SK-N-SH (cell line): ENCODE measurements around the gene UBE4B. TPM values are rescaled to one million over a fixed set of nuclear protein-coding genes. Genes with fewer than 3 reads are reported as not detected.

ENCODE experiments used
- CTCF ChIA-PET: fragments of 300-600, 350-600 bp; formaldehyde crosslinking; extraction: SDS; loops from one replicate; lab custom pipeline; 2021; lab: Yijun Ruan, JAX
- POLR2A ChIA-PET: fragments of 350-600 bp; sonication (Branson Sonifier 250); formaldehyde crosslinking; extraction: SDS; loops from one replicate; lab custom pipeline; 2020; ENCODE audit warnings: antibody characterized with exemption, inconsistent platforms; lab: Yijun Ruan, JAX
- DNase-seq: peaks from one replicate; pipeline ENCODE4 v3.0.0; 2012
- H2AFZ ChIP-seq: fragments of 200-600 bp; sonication (generic); 2 replicates; pipeline ENCODE4 v1.8.1; 2016; ENCODE audit warnings: antibody characterized with exemption, mild to moderate bottlenecking, low read depth
- H3F3A ChIP-seq: fragments of 200-600 bp; sonication (generic); replicated peaks from 2 replicates; pipeline ENCODE3; 2016; ENCODE audit warnings: antibody characterized with exemption, mild to moderate bottlenecking; ENCODE audit not compliant: insufficient read depth
- H3K27ac ChIP-seq, 2 experiments: fragments of 200-500 bp in 1 of 2; fragments of 200-600 bp in 1 of 2; sonication (Bioruptor generic) in 1 of 2; sonication (generic), shearing (Covaris generic) in 1 of 2; 2 replicates each; pipeline versions ENCODE4 v1.5.1 to v1.6.1; 2014 to 2016; ENCODE audit warnings: low read depth in 2 of 2, inconsistent platforms in 1 of 2, low read length in 1 of 2, mild to moderate bottlenecking in 1 of 2, mixed read lengths in 1 of 2
- H3K27me3 ChIP-seq: fragments of 200-600 bp; sonication (generic), shearing (Covaris generic); 2 replicates; pipeline ENCODE4 v1.6.1; 2016; ENCODE audit warnings: mixed run types; ENCODE audit not compliant: insufficient read depth
- H3K36me3 ChIP-seq, 2 experiments: fragments of 200-500 bp in 1 of 2; fragments of 200-600 bp in 1 of 2; sonication (Bioruptor generic) in 1 of 2; sonication (generic) in 1 of 2; replicated peaks in 1 of 2; 2 replicates each; pipeline versions ENCODE3 to v1.5.1; 2014 to 2016; ENCODE audit warnings: low read length in 1 of 2, mild to moderate bottlenecking in 1 of 2; ENCODE audit not compliant: insufficient read depth in 2 of 2, control insufficient read depth in 1 of 2
- H3K4me1 ChIP-seq, 2 experiments: fragments of 200-500 bp in 1 of 2; fragments of 200-600 bp in 1 of 2; sonication (Bioruptor generic) in 1 of 2; sonication (generic), shearing (Covaris generic) in 1 of 2; 2 replicates each; pipeline versions ENCODE4 v1.5.1 to v1.6.1; 2014 to 2016; ENCODE audit warnings: low read depth in 1 of 2, low read length in 1 of 2, mixed run types in 1 of 2; ENCODE audit not compliant: insufficient read depth in 2 of 2, control insufficient read depth in 1 of 2
- H3K4me2 ChIP-seq: fragments of 200-600 bp; sonication (generic), shearing (Covaris generic); 2 replicates; pipeline ENCODE4 v1.6.1; 2017; ENCODE audit warnings: mixed run types
- H3K4me3 ChIP-seq, 2 experiments: fragments of 200-500 bp in 1 of 2; fragments of 200-600 bp in 1 of 2; sonication (Bioruptor generic) in 1 of 2; sonication (generic), shearing (Covaris generic) in 1 of 2; 2 replicates each; pipeline versions ENCODE4 v1.5.1 to v1.8.1; 2014 to 2016; ENCODE audit warnings: low read depth in 2 of 2, inconsistent platforms in 1 of 2, low read length in 1 of 2, mild to moderate bottlenecking in 1 of 2, mixed read lengths in 1 of 2, moderate library complexity in 1 of 2
- H3K79me2 ChIP-seq: fragments of 200-600 bp; sonication (generic); 2 replicates; pipeline ENCODE4 v1.8.1; 2017; ENCODE audit warnings: mild to moderate bottlenecking; ENCODE audit not compliant: insufficient read depth
- H3K9ac ChIP-seq: fragments of 200-600 bp; sonication (generic); 2 replicates; pipeline ENCODE4 v1.6.1; 2017; ENCODE audit warnings: mixed run types
- H3K9me2 ChIP-seq: fragments of 200-600 bp; sonication (generic); 2 replicates; pipeline ENCODE4 v1.6.1; 2017; ENCODE audit warnings: mixed run types
- H3K9me3 ChIP-seq: fragments of 200-600 bp; sonication (generic); 2 replicates; pipeline ENCODE4 v1.6.1; 2017; ENCODE audit warnings: mixed run types, mild to moderate bottlenecking, moderate library complexity
- H4K20me1 ChIP-seq: fragments of 200-600 bp; sonication (generic); 2 replicates; pipeline ENCODE4 v1.6.1; 2017; ENCODE audit warnings: mild to moderate bottlenecking, mixed run types; ENCODE audit not compliant: insufficient read depth
- EZH2phosphoT487 ChIP-seq: fragments of 200-600 bp; sonication (generic); IDR thresholded peaks from 2 replicates; pipeline ENCODE4 v1.6.1; 2017; ENCODE audit warnings: low read depth, mixed run types, mild to moderate bottlenecking, antibody characterized with exemption, moderate library complexity, borderline replicate concordance
- FOXJ3 ChIP-seq: sonication (generic); formaldehyde crosslinking; IDR thresholded peaks from 2 replicates; pipeline ENCODE4 v1.5.1; 2020; ENCODE audit warnings: mild to moderate bottlenecking, missing genetic modification reagents
- GABPA ChIP-seq: IDR thresholded peaks from 2 replicates; pipeline ENCODE4 v1.4.0; 2012; ENCODE audit warnings: low read depth, mild to moderate bottlenecking
- IRF3 ChIP-seq: fragments of 150-350 bp; IDR thresholded peaks from 2 replicates; pipeline ENCODE4 v1.6.1; 2016; ENCODE audit warnings: mild to moderate bottlenecking, low read depth, low read length
- MAX ChIP-seq: IDR thresholded peaks from 2 replicates; pipeline ENCODE4 v1.4.0; 2012; ENCODE audit warnings: low read depth
- MEF2A ChIP-seq: IDR thresholded peaks from 2 replicates; pipeline ENCODE4 v1.4.0; 2012; ENCODE audit warnings: low read depth, borderline replicate concordance
- NRF1 ChIP-seq: IDR thresholded peaks from 2 replicates; pipeline ENCODE4 v1.6.1; 2012; ENCODE audit warnings: low read depth, mild to moderate bottlenecking, low read length
- RAD21 ChIP-seq: IDR thresholded peaks from 2 replicates; pipeline ENCODE4 v1.6.1; 2012; ENCODE audit warnings: mild to moderate bottlenecking, low read length
- RCOR1 ChIP-seq: fragments of 150-350 bp; IDR thresholded peaks from 2 replicates; pipeline ENCODE4 v1.6.1; 2017; ENCODE audit warnings: antibody characterized with exemption, low read length
- RXRA ChIP-seq: IDR thresholded peaks from 2 replicates; pipeline ENCODE4 v1.4.0; 2012; ENCODE audit warnings: low read depth, mild to moderate bottlenecking, borderline replicate concordance
- SIN3A ChIP-seq: IDR thresholded peaks from 2 replicates; pipeline ENCODE4 v1.6.1; 2012; ENCODE audit warnings: low read depth, mild to moderate bottlenecking, low read length, moderate library complexity, borderline replicate concordance
- SMC3 ChIP-seq: IDR thresholded peaks from 2 replicates; pipeline ENCODE4 v1.6.1; 2012; ENCODE audit warnings: low read depth, low read length, improper control_type of control experiment
- TAF1 ChIP-seq: IDR thresholded peaks from 2 replicates; pipeline ENCODE4 v1.6.1; 2012; ENCODE audit warnings: low read depth, mild to moderate bottlenecking, low read length, moderate library complexity, borderline replicate concordance
- TCF12 ChIP-seq: IDR thresholded peaks from 2 replicates; pipeline ENCODE4 v1.4.0; 2012
- USF1 ChIP-seq: IDR thresholded peaks from 2 replicates; pipeline ENCODE4 v1.4.0; 2012; ENCODE audit warnings: low read depth, borderline replicate concordance
- USF2 ChIP-seq: fragments of 150-350 bp; IDR thresholded peaks from 2 replicates; pipeline ENCODE4 v1.6.1; 2017; ENCODE audit warnings: antibody characterized with exemption, low read length, low read depth, borderline replicate concordance
- YY1 ChIP-seq: IDR thresholded peaks from 2 replicates; pipeline ENCODE4 v1.4.0; 2012; ENCODE audit warnings: low read depth, mild to moderate bottlenecking
- WGBS: methylation state at CpG from one replicate; pipeline ENCODE4 v1.1.6; 2017; ENCODE audit warnings: low lambda C conversion rate; 5-methylcytosine and 5-hydroxymethylcytosine counted together
- polyA plus RNA-seq, 3 experiments: library from polyadenylated mRNA; depleted of rRNA; stranded (reverse); fragments of >200 nt; gene quantifications; 2 replicates each; pipeline ENCODE4 v1.2.3, GENCODE V29; 2012
- TF ChIP-seq, protein P1 (sequence below): fragments of 200-600 bp; sonication (generic); IDR thresholded peaks from 2 replicates; pipeline ENCODE4 v1.6.1; 2017; ENCODE audit warnings: antibody characterized with exemption, mild to moderate bottlenecking, moderate library complexity
- TF ChIP-seq, protein P2 (sequence below): IDR thresholded peaks from 2 replicates; pipeline ENCODE4 v1.4.0; 2012; ENCODE audit warnings: low read depth, borderline replicate concordance

The UBE4B gene
- polyA plus RNA-seq, 1 of the 3 experiments (the other 2 are of a cell fraction) = 19.1 TPM

- no peak overlapping the region for H3K9ac ChIP-seq
- no peak overlapping the region for H3K4me2 ChIP-seq
- H3K36me3 ChIP-seq = peaks cover 0 to 9% of the 10 kb centered on the region in 2 experiments
- H4K20me1 ChIP-seq = no peaks in the 10 kb centered on the region
- H2AFZ ChIP-seq = no peak overlapping the region
- no peak overlapping the region for H3K4me3 ChIP-seq
- peaks cover 3% of the 10 kb centered on the region for H3F3A ChIP-seq
- no peak overlapping the region for H3K27ac ChIP-seq
- peaks cover 72% of the 10 kb centered on the region for H3K79me2 ChIP-seq
- H3K4me1 ChIP-seq = peaks cover 0 to 2% of the 10 kb centered on the region in 2 experiments; a peak in 2 of 4 replicates
- CTCF ChIA-PET = no interaction called here
- no peaks in the 10 kb centered on the region for H3K27me3 ChIP-seq
- POLR2A ChIA-PET = no interaction called here
- WGBS = 100% methylated on average over 1 of the region's 1 CpG
- DNase-seq = no peak
- TF ChIP-seq, protein P1, sequence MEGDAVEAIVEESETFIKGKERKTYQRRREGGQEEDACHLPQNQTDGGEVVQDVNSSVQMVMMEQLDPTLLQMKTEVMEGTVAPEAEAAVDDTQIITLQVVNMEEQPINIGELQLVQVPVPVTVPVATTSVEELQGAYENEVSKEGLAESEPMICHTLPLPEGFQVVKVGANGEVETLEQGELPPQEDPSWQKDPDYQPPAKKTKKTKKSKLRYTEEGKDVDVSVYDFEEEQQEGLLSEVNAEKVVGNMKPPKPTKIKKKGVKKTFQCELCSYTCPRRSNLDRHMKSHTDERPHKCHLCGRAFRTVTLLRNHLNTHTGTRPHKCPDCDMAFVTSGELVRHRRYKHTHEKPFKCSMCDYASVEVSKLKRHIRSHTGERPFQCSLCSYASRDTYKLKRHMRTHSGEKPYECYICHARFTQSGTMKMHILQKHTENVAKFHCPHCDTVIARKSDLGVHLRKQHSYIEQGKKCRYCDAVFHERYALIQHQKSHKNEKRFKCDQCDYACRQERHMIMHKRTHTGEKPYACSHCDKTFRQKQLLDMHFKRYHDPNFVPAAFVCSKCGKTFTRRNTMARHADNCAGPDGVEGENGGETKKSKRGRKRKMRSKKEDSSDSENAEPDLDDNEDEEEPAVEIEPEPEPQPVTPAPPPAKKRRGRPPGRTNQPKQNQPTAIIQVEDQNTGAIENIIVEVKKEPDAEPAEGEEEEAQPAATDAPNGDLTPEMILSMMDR = no peak
- no peak for TF ChIP-seq TAF1
- no peak for TF ChIP-seq USF1
- TF ChIP-seq IRF3 = no peak
- no peak for TF ChIP-seq RAD21
- TF ChIP-seq MAX = no peak
- no peak for TF ChIP-seq RCOR1
- no peak for TF ChIP-seq GABPA
- no peak for TF ChIP-seq SIN3A
- TF ChIP-seq USF2 = no peak
- TF ChIP-seq EZH2phosphoT487 = no peak
- TF ChIP-seq SMC3 = no peak
- no peak for TF ChIP-seq FOXJ3 (CRISPR knock-in tag)
- TF ChIP-seq YY1 = no peak
- TF ChIP-seq TCF12 = no peak
- TF ChIP-seq, protein P2, sequence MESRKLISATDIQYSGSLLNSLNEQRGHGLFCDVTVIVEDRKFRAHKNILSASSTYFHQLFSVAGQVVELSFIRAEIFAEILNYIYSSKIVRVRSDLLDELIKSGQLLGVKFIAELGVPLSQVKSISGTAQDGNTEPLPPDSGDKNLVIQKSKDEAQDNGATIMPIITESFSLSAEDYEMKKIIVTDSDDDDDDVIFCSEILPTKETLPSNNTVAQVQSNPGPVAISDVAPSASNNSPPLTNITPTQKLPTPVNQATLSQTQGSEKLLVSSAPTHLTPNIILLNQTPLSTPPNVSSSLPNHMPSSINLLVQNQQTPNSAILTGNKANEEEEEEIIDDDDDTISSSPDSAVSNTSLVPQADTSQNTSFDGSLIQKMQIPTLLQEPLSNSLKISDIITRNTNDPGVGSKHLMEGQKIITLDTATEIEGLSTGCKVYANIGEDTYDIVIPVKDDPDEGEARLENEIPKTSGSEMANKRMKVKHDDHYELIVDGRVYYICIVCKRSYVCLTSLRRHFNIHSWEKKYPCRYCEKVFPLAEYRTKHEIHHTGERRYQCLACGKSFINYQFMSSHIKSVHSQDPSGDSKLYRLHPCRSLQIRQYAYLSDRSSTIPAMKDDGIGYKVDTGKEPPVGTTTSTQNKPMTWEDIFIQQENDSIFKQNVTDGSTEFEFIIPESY = no peak
- TF ChIP-seq MEF2A = no peak
- no peak for TF ChIP-seq NRF1
- TF ChIP-seq RXRA = no peak
- no peaks in the 10 kb centered on the region for H3K9me2 ChIP-seq
- no peaks in the 10 kb centered on the region for H3K9me3 ChIP-seq
Observed at GRCh38 chr1:10080523-10080922, 47.8 kb downstream of the UBE4B start.
